ENCODE measurements around the gene DARS1.

Gene DARS1

GRCh38 chr2:136014411-136014810, 29.0 kb upstream of the DARS1 start:
- DNase-seq = no peak

DNA sequence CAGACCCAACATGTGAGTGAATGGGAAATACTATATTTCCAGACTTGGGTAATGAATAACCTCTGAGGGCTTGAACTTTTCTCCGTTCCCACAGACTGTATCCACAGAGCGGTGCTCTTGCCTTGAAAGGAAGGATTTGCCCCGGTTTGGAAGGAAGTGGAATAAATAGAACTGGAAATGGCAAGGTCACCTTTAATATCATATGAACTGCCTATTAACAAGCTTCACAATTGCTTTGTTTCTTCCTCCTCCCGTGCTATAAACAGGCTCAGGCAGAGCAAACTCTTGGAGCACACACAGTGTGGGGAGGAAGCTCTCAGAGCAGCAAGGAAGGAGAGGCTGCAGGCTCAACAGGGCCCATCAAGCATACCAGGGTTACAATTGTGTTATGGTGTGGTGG, 28.5 kb upstream of the DARS1 start:
- no peak for DNase-seq

DNA sequence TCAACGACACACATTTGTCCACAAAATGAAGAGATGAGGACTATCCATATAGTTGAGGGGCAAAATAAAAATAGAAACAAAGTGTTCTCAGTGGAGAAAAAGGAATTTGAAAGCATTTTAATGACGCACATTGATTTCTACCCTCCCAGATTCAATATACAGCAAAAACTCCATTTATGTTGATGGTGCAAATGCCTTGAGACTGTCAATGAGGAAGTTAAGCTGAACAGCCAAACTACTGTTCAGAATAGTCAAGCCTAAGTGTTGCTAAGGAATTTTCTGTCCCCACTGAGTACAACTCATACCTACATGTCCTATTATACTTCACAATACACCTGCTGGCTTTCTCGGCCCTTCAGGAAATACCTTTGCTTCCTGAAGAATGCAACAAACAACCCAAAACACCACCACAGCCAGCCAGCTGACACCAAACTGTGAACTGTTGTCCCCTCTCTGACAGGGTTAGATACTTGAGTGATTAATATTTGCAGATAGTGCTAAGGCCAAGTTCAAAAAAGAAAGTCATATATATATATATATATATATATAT, 27.8 kb upstream of the DARS1 start:
- DNase-seq = no peak

GRCh38 chr2:136012315-136012714, 26.9 kb upstream of the DARS1 start:
- no peak for DNase-seq

GRCh38 chr2:136010126-136010525, 24.7 kb upstream of the DARS1 start:
- DNase-seq = no peak

DNA sequence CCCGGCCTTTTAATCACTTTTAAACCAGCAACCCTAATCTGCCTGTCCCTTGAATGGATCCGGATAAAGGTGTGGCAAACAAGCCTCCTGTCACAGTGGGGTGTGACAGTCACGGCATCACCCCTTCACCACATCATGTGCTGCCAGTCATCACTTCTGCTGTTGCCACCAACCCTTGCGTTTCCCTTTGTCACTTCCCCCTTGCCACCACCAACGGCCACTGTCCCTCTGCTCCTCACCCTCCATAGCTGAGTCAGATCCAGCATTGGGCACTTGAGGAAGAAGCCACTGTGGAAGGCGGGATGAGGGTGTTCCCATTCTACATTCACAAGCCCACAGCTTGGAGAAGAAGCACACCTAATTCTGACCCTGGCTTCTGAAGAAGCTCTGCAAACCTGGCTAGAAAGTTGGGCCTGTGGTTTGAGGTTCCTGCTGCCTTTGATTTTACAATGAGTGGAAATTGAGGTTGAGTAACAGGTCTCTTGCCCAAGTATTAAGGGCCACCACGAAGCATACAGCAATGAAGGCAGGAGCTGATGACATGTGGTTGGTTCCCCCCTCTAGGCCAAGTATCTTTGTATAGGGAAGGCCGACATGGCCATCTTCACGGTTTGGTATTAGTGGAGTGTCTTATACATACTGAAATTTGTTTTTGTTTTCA, 22.9 kb upstream of the DARS1 start:
- no peak for DNase-seq

GRCh38 chr2:136006658-136007057, 21.2 kb upstream of the DARS1 start:
- no peak for DNase-seq

- no peak for DNase-seq
Observed at GRCh38 chr2:136005462-136006196, 20.2 kb upstream of the DARS1 start.

- no peak for DNase-seq
Observed at GRCh38 chr2:136004965-136005364, 19.5 kb upstream of the DARS1 start.

DNA sequence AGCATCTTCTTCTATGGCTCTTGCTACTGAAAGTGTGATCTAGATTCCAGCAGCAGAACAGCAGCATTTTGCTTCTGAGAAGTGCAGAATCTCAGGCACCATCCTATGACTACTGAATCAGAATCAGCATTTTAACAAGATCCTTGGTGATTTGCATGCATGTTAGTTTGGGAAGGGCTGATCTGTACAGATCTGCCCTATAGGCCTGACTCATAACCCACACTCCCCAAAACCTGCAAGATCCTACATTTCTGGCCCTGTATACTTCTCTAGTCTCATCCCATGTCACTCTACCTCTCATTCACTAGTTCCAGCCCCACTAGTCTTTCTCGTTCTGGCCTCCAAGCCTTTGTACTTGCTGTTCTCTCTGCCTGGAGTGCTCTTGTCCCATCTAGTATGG, 15.7 kb upstream of the DARS1 start:
- DNase-seq = no peak

DNA sequence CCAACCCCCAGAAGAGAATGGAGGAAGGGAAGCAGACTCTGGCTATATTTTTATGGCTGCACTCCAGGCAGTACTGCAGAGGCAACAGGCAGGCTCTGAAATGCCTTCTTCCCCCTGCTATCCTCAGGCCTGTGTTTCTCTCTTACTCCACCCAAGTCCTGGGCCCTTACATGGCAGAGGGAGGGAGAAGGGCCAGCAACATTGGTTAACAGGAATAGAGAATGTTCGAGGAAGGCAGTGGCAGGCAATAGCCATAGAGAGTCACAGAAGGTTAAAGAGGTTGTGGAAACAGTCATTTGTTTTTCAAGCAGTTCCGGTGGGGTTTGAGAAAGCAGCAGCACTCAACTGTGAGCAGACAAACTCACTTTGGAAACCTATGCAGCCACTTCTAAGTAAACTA, 15.1 kb upstream of the DARS1 start:
- DNase-seq = no peak

DNA sequence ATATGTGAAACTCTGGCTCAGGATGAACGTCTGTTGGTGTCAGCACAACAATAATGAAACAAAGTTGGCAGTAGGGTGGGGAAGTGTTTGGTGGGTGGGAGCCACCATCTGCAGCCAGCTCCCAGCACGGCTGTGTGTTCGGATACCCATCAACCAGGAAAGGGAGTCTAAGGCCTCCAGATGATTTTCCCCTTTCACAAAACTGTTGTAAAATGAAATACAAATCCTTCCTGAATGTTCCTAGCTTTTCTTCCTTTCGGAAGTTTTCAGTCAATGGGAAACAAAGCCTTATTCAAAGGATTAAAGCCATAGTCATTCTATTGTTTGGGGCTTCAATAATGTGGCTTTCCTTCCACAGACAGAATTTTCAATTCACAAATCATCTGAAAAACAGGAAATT, 14.5 kb upstream of the DARS1 start:
- no peak for DNase-seq

- no peak for DNase-seq
Observed at GRCh38 chr2:135998879-135999278, 13.5 kb upstream of the DARS1 start.

- peak; percentile 84 for DNase-seq
Observed at GRCh38 chr2:135997380-135997779, 12.0 kb upstream of the DARS1 start.

- no peak for DNase-seq
Observed at GRCh38 chr2:135996304-135996703, 10.9 kb upstream of the DARS1 start.

GRCh38 chr2:135994281-135994680, 8.9 kb upstream of the DARS1 start:
- no peak for DNase-seq

GRCh38 chr2:135993421-135993820, 8.0 kb upstream of the DARS1 start:
- no peak for DNase-seq

- no peak for DNase-seq
Observed at GRCh38 chr2:135991861-135992260, 6.4 kb upstream of the DARS1 start.

GRCh38 chr2:135987441-135987840, 2.0 kb upstream of the DARS1 start:
- DNase-seq = no peak

- DNase-seq = no peak
Observed at GRCh38 chr2:135986507-135986906, 1.1 kb upstream of the DARS1 start.

- DNase-seq = no peak
Observed at GRCh38 chr2:135985826-135986393, 484 bp upstream of the DARS1 start.

GRCh38 chr2:135984199-135985017, 1.0 kb downstream of the DARS1 start:
- no peak for DNase-seq

- DNase-seq = no peak
Observed at GRCh38 chr2:135980434-135981079, 4.9 kb downstream of the DARS1 start.
